Measurements from ENCODE around the gene IL18BP. TPM values are rescaled to one million over a fixed set of nuclear protein-coding genes. Genes with fewer than 3 reads are reported as not detected.

The IL18BP gene
- total RNA-seq, 1 experiment from 2014 or later, result 17.9 TPM

DNA sequence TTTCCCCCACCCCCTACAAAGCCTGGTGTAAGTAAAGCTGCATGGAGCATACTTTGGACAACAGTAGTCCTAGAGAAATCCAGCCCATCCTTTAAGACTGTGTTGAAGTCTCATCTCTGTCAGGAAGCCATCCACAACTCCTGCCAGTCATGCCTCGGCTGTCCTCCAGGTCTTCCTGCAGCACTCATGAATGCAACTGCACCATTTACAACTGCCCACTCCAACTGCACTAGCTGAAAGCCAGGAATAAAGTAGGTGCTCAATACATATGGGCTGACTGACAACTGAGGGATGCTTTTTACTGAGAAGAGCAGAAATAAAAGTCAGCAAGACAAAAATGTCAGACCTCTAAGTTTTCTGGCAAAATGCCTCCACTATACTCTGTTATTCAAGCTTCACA, 27.4 kb downstream of the IL18BP start:
- BruUV-seq (replicated peaks), result no TSS peak
- ChIA-PET POLR2A (ENCODE audit: unreplicated experiment) (no interaction called here), CTCF (interaction anchor here (0.9 to 1.7 kb wide), 3 partner anchors 52 to 405 kb away, joined by 3 to 29 read pairs (median 15); no protein-coding TSS in a partner anchor)
- Histone ChIP-seq H3K4me1 (replicated peaks; ENCODE audit: insufficient read depth) (no peaks in the 10 kb centered on the region), H3K9me2 (ENCODE audit: insufficient read depth) (no peaks in the 10 kb centered on the region), H3K36me3 (ENCODE audit: low read depth) (peaks cover 55% of the 10 kb centered on the region), H2AFZ (no peak overlapping the region), H3F3A (ENCODE audit: insufficient read depth, low read depth) (peaks cover 39% of the 10 kb centered on the region; the same call in 1 of the 2 replicates), H4K20me1 (ENCODE audit: insufficient read depth) (peaks cover 27% of the 10 kb centered on the region), H3K27ac (no peak overlapping the region), H3K4me3 (no peak overlapping the region), H3K9me3 (ENCODE audit: insufficient read depth, low read depth) (no peaks in the 10 kb centered on the region), H3K79me2 (ENCODE audit: low read depth) (0 out of 2 replicates have a peak, but pooled peaks cover 14% of the 10 kb centered on the region), H3K27me3 (ENCODE audit: insufficient read depth, low read depth) (no peaks in the 10 kb centered on the region), H3K4me2 (no peak overlapping the region)
- intact Hi-C loops (cut with micrococcal nuclease; ENCODE audit: unreplicated experiment), result loop anchor here (5.0 kb wide), 1 partner anchor 546 kb away; no protein-coding TSS in a partner anchor
- TF ChIP-seq, protein P1, sequence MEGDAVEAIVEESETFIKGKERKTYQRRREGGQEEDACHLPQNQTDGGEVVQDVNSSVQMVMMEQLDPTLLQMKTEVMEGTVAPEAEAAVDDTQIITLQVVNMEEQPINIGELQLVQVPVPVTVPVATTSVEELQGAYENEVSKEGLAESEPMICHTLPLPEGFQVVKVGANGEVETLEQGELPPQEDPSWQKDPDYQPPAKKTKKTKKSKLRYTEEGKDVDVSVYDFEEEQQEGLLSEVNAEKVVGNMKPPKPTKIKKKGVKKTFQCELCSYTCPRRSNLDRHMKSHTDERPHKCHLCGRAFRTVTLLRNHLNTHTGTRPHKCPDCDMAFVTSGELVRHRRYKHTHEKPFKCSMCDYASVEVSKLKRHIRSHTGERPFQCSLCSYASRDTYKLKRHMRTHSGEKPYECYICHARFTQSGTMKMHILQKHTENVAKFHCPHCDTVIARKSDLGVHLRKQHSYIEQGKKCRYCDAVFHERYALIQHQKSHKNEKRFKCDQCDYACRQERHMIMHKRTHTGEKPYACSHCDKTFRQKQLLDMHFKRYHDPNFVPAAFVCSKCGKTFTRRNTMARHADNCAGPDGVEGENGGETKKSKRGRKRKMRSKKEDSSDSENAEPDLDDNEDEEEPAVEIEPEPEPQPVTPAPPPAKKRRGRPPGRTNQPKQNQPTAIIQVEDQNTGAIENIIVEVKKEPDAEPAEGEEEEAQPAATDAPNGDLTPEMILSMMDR (conservative IDR thresholded peaks at IDR 0.05), result no peak
- no peak for TF ChIP-seq EZH2 (IDR thresholded peaks at IDR 0.05; ENCODE audit: low read depth)
- DNase-seq, result no peak

GRCh38 chr11:72030472-72031045, 31.9 kb downstream of the IL18BP start:
- ChIA-PET POLR2A (ENCODE audit: unreplicated experiment) (no interaction called here), CTCF (interaction anchor here (0.6 to 0.7 kb wide), 2 partner anchors 92 to 425 kb away, joined by 5 to 6 read pairs; no protein-coding TSS in a partner anchor)
- 0 out of 2 replicates have a peak, but pooled peaks cover 20% of the 10 kb centered on the region for H3K36me3 ChIP-seq (ENCODE audit: low read depth)
- no peak for DNase-seq
- H3K4me1 ChIP-seq (replicated peaks; ENCODE audit: insufficient read depth), result no peaks in the 10 kb centered on the region
- H3K4me2 ChIP-seq, result no peak overlapping the region
- no peak overlapping the region for H3K4me3 ChIP-seq
- peaks cover 16% of the 10 kb centered on the region for H4K20me1 ChIP-seq (ENCODE audit: insufficient read depth)
- H2AFZ ChIP-seq, result no peak overlapping the region
- TF ChIP-seq, protein P1 (conservative IDR thresholded peaks at IDR 0.05), result no peak
- no peak for TF ChIP-seq EZH2 (IDR thresholded peaks at IDR 0.05; ENCODE audit: low read depth)
- intact Hi-C loops (cut with micrococcal nuclease; ENCODE audit: unreplicated experiment), result no loop called here
- peaks cover 34% of the 10 kb centered on the region; the same call in 1 of the 2 replicates for H3F3A ChIP-seq (ENCODE audit: insufficient read depth, low read depth)
- H3K27ac ChIP-seq, result no peak overlapping the region
- H3K9me3 ChIP-seq (ENCODE audit: insufficient read depth, low read depth), result no peaks in the 10 kb centered on the region
- no peaks in the 10 kb centered on the region for H3K27me3 ChIP-seq (ENCODE audit: insufficient read depth, low read depth)
- H3K9me2 ChIP-seq (ENCODE audit: insufficient read depth), result no peaks in the 10 kb centered on the region
- no TSS peak for BruUV-seq (replicated peaks)
- H3K79me2 ChIP-seq (ENCODE audit: low read depth), result peaks cover 27% of the 10 kb centered on the region

- H3K79me2 ChIP-seq (ENCODE audit: low read depth), result peaks cover 80% of the 10 kb centered on the region
- H3K27me3 ChIP-seq (ENCODE audit: insufficient read depth, low read depth), result no peaks in the 10 kb centered on the region
- no peak overlapping the region for H3K4me3 ChIP-seq
- H3K9me3 ChIP-seq (ENCODE audit: insufficient read depth, low read depth), result no peaks in the 10 kb centered on the region
- no peak for DNase-seq
- no peak overlapping the region for H3K4me2 ChIP-seq
- peaks cover 7% of the 10 kb centered on the region for H3K4me1 ChIP-seq (replicated peaks; ENCODE audit: insufficient read depth)
- peaks cover 9% of the 10 kb centered on the region for H4K20me1 ChIP-seq (ENCODE audit: insufficient read depth)
- no peak for TF ChIP-seq EZH2 (IDR thresholded peaks at IDR 0.05; ENCODE audit: low read depth)
- TF ChIP-seq, protein P1 (conservative IDR thresholded peaks at IDR 0.05), result no peak
- no peaks in the 10 kb centered on the region for H3K9me2 ChIP-seq (ENCODE audit: insufficient read depth)
- intact Hi-C loops (cut with micrococcal nuclease; ENCODE audit: unreplicated experiment), result no loop called here
- H3K36me3 ChIP-seq (ENCODE audit: low read depth), result no peaks in the 10 kb centered on the region
- no TSS peak for BruUV-seq (replicated peaks)
- no peak overlapping the region for H2AFZ ChIP-seq
- POLR2A ChIA-PET (ENCODE audit: unreplicated experiment), result no interaction called here
- H3F3A ChIP-seq (ENCODE audit: insufficient read depth, low read depth), result peaks cover 14% of the 10 kb centered on the region; the same call in 1 of the 2 replicates
- no peak overlapping the region for H3K27ac ChIP-seq
- CTCF ChIA-PET, result interaction anchor here (0.6 to 0.7 kb wide), 2 partner anchors 18 to 793 kb away, joined by 3 read pairs; no protein-coding TSS in a partner anchor
Measured at GRCh38 chr11:72036687-72037086, 38.0 kb downstream of the IL18BP start.
